PFSK-1 (cell line): ENCODE measurements around the gene SCCPDH.

Experiments
- FOXP2 ChIP-seq: optimal IDR thresholded peaks from 2 replicates; pipeline ENCODE3; 2011; ENCODE audit warnings: borderline replicate concordance, control low read depth, inconsistent platforms; ENCODE audit not compliant: insufficient read depth; ENCODE audit errors: extremely low read length, extremely low read depth
- POLR2AphosphoS5 ChIP-seq: IDR thresholded peaks from 2 replicates; pipeline ENCODE4 v1.6.1; 2012; ENCODE audit warnings: low read depth, mild to moderate bottlenecking, control low read depth, low read length, moderate library complexity
- SIN3A ChIP-seq: IDR thresholded peaks from 2 replicates; pipeline ENCODE4 v1.6.1; 2012; ENCODE audit warnings: mild to moderate bottlenecking, low read length, moderate library complexity, borderline replicate concordance; ENCODE audit not compliant: insufficient read depth
- TAF1 ChIP-seq: IDR thresholded peaks from 2 replicates; pipeline ENCODE4 v1.6.1; 2012; ENCODE audit warnings: low read length, control low read depth, borderline replicate concordance; ENCODE audit not compliant: insufficient read depth
- TF ChIP-seq, protein P1 (sequence below), 2 experiments: IDR thresholded peaks; 2 replicates each; pipeline versions ENCODE4 v1.6.1 to v1.8.0; 2011 to 2012; ENCODE audit warnings: low read depth in 2 of 2, low read length in 2 of 2, control low read depth in 1 of 2, inconsistent platforms in 1 of 2, mild to moderate bottlenecking in 1 of 2, moderate library complexity in 1 of 2; ENCODE audit not compliant: insufficient read depth in 1 of 2

DNA sequence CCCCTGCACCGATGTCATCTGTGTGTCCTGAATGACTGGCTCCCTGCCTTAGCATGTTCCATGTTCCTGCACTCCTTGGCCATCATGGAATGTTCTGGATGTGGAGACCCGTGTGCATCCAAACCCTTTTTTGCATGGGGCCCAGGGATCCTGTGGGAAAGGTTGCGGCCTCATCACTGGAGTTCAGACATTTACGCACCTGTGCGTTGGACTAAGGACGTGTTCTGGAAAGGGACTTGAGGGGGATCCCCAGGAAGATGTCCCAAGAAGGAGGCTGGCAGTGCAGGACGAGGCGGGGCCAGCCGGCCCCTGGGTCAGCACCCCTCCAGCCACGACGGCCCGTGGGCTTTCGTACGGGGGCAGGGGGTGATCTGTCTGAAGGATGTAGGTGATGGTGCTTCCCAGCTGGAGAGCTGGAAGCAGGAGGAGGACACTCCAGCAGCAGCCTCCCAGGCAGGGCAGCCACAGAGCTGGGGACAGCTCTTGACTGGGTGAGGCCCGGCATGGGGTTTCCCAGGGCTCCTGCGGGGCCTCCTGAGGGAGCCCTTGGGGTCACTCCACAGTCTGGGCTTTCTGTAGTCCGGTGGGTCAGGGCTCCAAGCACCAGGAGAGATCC is 67.2 kb downstream of the SCCPDH start:
- TF ChIP-seq POLR2AphosphoS5 (no peak), TAF1 (no peak), SIN3A (no peak), FOXP2 (no peak)
- TF ChIP-seq, protein P1, sequence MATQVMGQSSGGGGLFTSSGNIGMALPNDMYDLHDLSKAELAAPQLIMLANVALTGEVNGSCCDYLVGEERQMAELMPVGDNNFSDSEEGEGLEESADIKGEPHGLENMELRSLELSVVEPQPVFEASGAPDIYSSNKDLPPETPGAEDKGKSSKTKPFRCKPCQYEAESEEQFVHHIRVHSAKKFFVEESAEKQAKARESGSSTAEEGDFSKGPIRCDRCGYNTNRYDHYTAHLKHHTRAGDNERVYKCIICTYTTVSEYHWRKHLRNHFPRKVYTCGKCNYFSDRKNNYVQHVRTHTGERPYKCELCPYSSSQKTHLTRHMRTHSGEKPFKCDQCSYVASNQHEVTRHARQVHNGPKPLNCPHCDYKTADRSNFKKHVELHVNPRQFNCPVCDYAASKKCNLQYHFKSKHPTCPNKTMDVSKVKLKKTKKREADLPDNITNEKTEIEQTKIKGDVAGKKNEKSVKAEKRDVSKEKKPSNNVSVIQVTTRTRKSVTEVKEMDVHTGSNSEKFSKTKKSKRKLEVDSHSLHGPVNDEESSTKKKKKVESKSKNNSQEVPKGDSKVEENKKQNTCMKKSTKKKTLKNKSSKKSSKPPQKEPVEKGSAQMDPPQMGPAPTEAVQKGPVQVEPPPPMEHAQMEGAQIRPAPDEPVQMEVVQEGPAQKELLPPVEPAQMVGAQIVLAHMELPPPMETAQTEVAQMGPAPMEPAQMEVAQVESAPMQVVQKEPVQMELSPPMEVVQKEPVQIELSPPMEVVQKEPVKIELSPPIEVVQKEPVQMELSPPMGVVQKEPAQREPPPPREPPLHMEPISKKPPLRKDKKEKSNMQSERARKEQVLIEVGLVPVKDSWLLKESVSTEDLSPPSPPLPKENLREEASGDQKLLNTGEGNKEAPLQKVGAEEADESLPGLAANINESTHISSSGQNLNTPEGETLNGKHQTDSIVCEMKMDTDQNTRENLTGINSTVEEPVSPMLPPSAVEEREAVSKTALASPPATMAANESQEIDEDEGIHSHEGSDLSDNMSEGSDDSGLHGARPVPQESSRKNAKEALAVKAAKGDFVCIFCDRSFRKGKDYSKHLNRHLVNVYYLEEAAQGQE (IDR thresholded peaks at IDR 0.05; ENCODE audit: insufficient read depth in 1 of 2, low read depth in 2 of 2, low read length in 2 of 2): no peak
